MM.1S (cell line): ENCODE data around the gene BMP7.

Experiments
- DNase-seq: peaks from one replicate; pipeline ENCODE4 v3.0.0-alpha.2; 2015
- H2AFZ ChIP-seq: fragments of 300-600 bp; sonication (generic); 2 replicates; pipeline ENCODE4 v1.6.0; 2016; ENCODE audit warnings: antibody characterized with exemption, low read length
- H3F3A ChIP-seq: fragments of 300-600 bp; sonication (generic); 2 replicates; pipeline ENCODE4 v1.6.1; 2016; ENCODE audit warnings: mild to moderate bottlenecking, antibody characterized with exemption, low read length, moderate library complexity, mixed read lengths; ENCODE audit not compliant: insufficient read depth
- H3K27ac ChIP-seq: fragments of 300-600 bp; sonication (generic); 2 replicates; pipeline ENCODE4 v1.5.1; 2016; ENCODE audit warnings: mild to moderate bottlenecking, low read length
- H3K27me3 ChIP-seq: fragments of 300-600 bp; sonication (generic); replicated peaks from 2 replicates; pipeline ENCODE4 v1.6.0; 2016; ENCODE audit warnings: low read length; ENCODE audit not compliant: insufficient read depth
- H3K36me3 ChIP-seq: fragments of 300-600 bp; sonication (generic); replicated peaks from 2 replicates; pipeline ENCODE4 v1.6.1; 2016; ENCODE audit warnings: mild to moderate bottlenecking, low read length, mixed read lengths; ENCODE audit not compliant: insufficient read depth
- H3K4me1 ChIP-seq: fragments of 300-600 bp; sonication (generic); 2 replicates; pipeline ENCODE4 v1.6.1; 2016; ENCODE audit warnings: low read length, mixed read lengths
- H3K4me2 ChIP-seq: fragments of 300-600 bp; sonication (generic); 2 replicates; pipeline ENCODE4 v1.6.0; 2016; ENCODE audit warnings: low read depth, low read length
- H3K4me3 ChIP-seq: fragments of 300-600 bp; sonication (generic); 2 replicates; pipeline ENCODE4 v1.5.1; 2016; ENCODE audit warnings: low read length, mixed read lengths
- H3K79me2 ChIP-seq: fragments of 300-600 bp; sonication (generic); 2 replicates; pipeline ENCODE4 v1.6.1; 2016; ENCODE audit warnings: mixed run types, low read length, mixed read lengths
- H3K9ac ChIP-seq: fragments of 300-600 bp; sonication (generic); 2 replicates; pipeline ENCODE4 v1.6.1; 2016; ENCODE audit warnings: low read length, mixed read lengths
- H3K9me2 ChIP-seq: fragments of 300-600 bp; sonication (generic); replicated peaks from 2 replicates; pipeline ENCODE4 v1.6.1; 2016; ENCODE audit warnings: mild to moderate bottlenecking, low read length, mixed read lengths; ENCODE audit not compliant: insufficient read depth
- H3K9me3 ChIP-seq: fragments of 300-600 bp; sonication (generic); replicated peaks from 2 replicates; pipeline ENCODE4 v1.6.1; 2016; ENCODE audit warnings: mild to moderate bottlenecking, low read length, mixed read lengths; ENCODE audit not compliant: insufficient read depth
- H4K20me1 ChIP-seq: fragments of 300-600 bp; sonication (generic); 2 replicates; pipeline ENCODE4 v1.6.1; 2016; ENCODE audit warnings: mild to moderate bottlenecking, low read length, moderate library complexity, mixed read lengths; ENCODE audit not compliant: insufficient read depth
- EZH2 ChIP-seq: fragments of 300-600 bp; sonication (generic); optimal IDR thresholded peaks from 2 replicates; pipeline ENCODE3; 2017; ENCODE audit warnings: low read depth, mild to moderate bottlenecking, antibody characterized with exemption, low read length, mixed read lengths
- EZH2phosphoT487 ChIP-seq: fragments of 300-600 bp; sonication (generic); IDR thresholded peaks from 2 replicates; pipeline ENCODE4 v1.6.1; 2018; ENCODE audit warnings: antibody characterized with exemption, low read length
- TF ChIP-seq, protein P1 (sequence below): fragments of 300-600 bp; sonication (generic); IDR thresholded peaks from 2 replicates; pipeline ENCODE4 v1.5.1; 2016; ENCODE audit warnings: antibody characterized with exemption, low read length, mixed read lengths

Gene BMP7

DNA sequence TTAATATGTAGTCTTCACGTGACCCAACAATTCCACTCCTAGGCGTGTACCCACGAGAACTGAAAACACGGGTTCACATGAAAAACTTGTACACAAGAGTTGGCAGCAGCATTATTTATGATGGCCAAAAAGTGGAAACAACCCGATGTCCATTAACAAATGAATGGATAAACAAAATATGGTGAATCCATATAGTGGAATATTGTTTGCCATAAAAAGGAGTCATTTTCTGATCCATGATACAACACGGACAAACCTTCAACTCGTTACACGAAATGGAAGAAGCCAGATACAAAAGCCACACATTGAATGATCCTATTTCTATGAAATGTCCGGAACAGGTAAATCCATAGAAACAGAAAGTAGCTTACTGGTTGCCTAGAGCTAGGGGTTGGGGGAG, 78.4 kb downstream of the BMP7 start:
- Histone ChIP-seq H3K4me3 (no peak overlapping the region), H3K27me3 (no peaks in the 10 kb centered on the region; the same call in 1 of the 2 replicates), H4K20me1 (no peaks in the 10 kb centered on the region), H3K9me2 (no peaks in the 10 kb centered on the region), H3K9me3 (no peaks in the 10 kb centered on the region), H3K36me3 (no peaks in the 10 kb centered on the region), H3K4me2 (no peak overlapping the region), H3F3A (no peaks in the 10 kb centered on the region), H2AFZ (no peak overlapping the region), H3K27ac (no peak overlapping the region), H3K79me2 (no peaks in the 10 kb centered on the region), H3K4me1 (no peaks in the 10 kb centered on the region), H3K9ac (no peak overlapping the region)
- no peak for DNase-seq
- TF ChIP-seq EZH2phosphoT487 (no peak), EZH2 (no peak)
- TF ChIP-seq, protein P1, sequence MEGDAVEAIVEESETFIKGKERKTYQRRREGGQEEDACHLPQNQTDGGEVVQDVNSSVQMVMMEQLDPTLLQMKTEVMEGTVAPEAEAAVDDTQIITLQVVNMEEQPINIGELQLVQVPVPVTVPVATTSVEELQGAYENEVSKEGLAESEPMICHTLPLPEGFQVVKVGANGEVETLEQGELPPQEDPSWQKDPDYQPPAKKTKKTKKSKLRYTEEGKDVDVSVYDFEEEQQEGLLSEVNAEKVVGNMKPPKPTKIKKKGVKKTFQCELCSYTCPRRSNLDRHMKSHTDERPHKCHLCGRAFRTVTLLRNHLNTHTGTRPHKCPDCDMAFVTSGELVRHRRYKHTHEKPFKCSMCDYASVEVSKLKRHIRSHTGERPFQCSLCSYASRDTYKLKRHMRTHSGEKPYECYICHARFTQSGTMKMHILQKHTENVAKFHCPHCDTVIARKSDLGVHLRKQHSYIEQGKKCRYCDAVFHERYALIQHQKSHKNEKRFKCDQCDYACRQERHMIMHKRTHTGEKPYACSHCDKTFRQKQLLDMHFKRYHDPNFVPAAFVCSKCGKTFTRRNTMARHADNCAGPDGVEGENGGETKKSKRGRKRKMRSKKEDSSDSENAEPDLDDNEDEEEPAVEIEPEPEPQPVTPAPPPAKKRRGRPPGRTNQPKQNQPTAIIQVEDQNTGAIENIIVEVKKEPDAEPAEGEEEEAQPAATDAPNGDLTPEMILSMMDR: no peak

DNA sequence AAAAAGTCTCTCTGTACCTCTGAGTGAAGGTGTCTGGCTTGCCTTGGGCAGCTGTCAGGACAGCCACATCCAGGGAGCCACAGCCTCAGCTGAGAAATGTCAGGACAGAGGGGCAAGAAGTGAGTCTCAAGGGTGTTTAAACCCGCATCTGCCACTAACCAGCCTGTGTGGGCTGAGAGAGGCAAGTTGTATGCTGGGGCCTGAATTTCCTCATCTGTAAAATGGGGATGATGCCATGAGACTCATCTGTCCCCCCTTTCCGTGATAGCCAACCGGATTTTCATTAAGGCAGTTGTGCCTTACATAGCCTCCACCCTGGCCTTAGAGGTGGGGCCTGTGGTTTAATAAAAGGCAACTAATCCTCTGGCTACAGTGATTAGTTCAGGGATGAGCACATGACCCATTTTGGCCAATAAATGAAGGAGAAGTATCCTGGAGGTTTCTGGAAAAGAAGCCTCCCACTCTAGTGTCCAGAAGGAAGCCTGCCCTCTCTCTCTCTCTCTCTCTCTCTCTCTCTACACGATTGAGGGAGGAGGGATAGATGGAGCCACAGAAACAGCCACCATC, 79.3 kb downstream of the BMP7 start:
- Histone ChIP-seq H3K9me3 (no peaks in the 10 kb centered on the region), H3K9ac (no peak overlapping the region), H3F3A (no peaks in the 10 kb centered on the region), H3K27me3 (no peaks in the 10 kb centered on the region; the same call in 1 of the 2 replicates), H3K9me2 (no peaks in the 10 kb centered on the region), H3K79me2 (no peaks in the 10 kb centered on the region), H3K4me2 (no peak overlapping the region), H3K4me1 (no peaks in the 10 kb centered on the region), H3K4me3 (no peak overlapping the region), H3K27ac (no peak overlapping the region), H2AFZ (no peak overlapping the region), H3K36me3 (no peaks in the 10 kb centered on the region), H4K20me1 (no peaks in the 10 kb centered on the region)
- TF ChIP-seq, protein P1: no peak
- TF ChIP-seq EZH2 (no peak), EZH2phosphoT487 (no peak)
- DNase-seq: no peak

DNA sequence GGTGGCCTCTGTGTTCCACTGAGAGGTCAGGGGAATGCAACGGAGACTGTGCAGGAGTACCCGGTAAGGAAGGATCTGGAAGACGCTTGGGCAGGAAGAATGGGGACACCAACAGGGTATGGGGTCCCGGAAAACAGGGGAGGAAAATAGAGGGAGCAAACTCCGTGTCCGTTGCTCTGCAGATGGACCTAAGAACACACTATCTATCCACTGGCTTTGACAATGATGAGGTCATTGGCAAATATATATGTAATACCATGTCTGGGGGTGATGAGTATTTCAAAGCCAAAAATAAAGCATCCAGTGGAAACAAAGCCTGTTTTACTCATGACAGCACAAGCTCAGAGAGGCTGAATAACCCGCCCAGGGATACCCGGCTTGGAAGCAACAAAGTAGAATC, 80.2 kb downstream of the BMP7 start:
- Histone ChIP-seq H3K9ac (no peak overlapping the region), H3F3A (no peaks in the 10 kb centered on the region), H3K27me3 (no peaks in the 10 kb centered on the region; the same call in 1 of the 2 replicates), H4K20me1 (no peaks in the 10 kb centered on the region), H3K36me3 (no peaks in the 10 kb centered on the region), H3K9me2 (no peaks in the 10 kb centered on the region), H2AFZ (no peak overlapping the region), H3K4me3 (no peak overlapping the region), H3K4me2 (no peak overlapping the region), H3K4me1 (no peaks in the 10 kb centered on the region), H3K79me2 (no peaks in the 10 kb centered on the region), H3K27ac (no peak overlapping the region), H3K9me3 (no peaks in the 10 kb centered on the region)
- no peak for TF ChIP-seq EZH2
- TF ChIP-seq, protein P1: no peak
- no peak for DNase-seq
